ENCODE measurements around the gene CMTM3. TPM values are rescaled to one million over a fixed set of nuclear protein-coding genes. Genes with fewer than 3 reads are reported as not detected.
A peak's percentile ranks its signal among the peaks of the same experiment; 100 is the strongest.
"Not testable (repeated sequence)": the region's sequence is repeated elsewhere in the genome, so short reads cannot be mapped to it uniquely, and the experiment has no call there.

Gene CMTM3
- total and polyA plus RNA-seq, 8 donors = 0.79 to 20.8 (median 4.0) TPM

DNA sequence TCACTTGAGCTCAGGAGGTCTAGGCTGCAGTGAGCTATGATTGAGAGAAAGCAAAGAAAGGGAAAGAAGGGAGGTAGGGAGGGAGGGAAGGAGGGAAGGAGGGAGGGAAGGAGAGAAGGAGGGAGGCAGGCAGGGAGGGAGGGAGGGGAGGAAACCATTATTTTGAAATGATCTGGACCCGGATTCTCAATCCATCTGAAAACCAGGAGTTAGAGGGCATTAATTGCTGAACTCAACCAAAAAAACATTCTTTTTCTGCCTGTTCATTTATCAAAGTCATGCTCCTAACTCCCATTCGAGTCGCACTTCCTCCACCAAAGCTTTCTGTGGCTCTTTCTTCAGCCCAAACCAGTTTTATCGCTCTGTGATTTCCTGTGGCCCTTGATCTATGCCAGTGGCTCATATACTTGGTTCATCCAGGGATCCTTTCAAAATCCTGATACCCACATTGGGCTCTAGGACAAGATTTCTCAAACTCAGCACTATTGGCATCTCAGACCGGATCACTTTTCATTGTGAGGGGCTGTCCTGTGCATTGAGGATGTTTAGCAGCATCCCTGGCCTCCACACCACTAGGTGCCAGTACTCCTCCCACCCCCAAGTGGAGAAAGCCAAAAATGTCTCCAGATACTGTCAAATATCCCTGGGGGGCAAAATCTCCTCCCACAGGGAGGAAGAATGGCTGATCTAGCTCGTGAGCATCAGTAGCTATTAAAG lies 53.8 kb downstream of the CMTM3 start:
- Histone ChIP-seq H3K4me1 (peaks cover 0 to 18% (median 6%) of the 10 kb centered on the region in 3 donors), H3K9me3 (no peaks in the 10 kb centered on the region), H3K36me3 (no peaks in the 10 kb centered on the region), H3K27ac (no peak overlapping the region), H3K27me3 (no peaks in the 10 kb centered on the region), H3K4me3 (no peak overlapping the region)
- intact Hi-C loops (cut with DNase I) = no loop called here
- DNase-seq (no peak), ATAC-seq (no peak), FAIRE-seq (no peak)
- TF ChIP-seq, protein P1, sequence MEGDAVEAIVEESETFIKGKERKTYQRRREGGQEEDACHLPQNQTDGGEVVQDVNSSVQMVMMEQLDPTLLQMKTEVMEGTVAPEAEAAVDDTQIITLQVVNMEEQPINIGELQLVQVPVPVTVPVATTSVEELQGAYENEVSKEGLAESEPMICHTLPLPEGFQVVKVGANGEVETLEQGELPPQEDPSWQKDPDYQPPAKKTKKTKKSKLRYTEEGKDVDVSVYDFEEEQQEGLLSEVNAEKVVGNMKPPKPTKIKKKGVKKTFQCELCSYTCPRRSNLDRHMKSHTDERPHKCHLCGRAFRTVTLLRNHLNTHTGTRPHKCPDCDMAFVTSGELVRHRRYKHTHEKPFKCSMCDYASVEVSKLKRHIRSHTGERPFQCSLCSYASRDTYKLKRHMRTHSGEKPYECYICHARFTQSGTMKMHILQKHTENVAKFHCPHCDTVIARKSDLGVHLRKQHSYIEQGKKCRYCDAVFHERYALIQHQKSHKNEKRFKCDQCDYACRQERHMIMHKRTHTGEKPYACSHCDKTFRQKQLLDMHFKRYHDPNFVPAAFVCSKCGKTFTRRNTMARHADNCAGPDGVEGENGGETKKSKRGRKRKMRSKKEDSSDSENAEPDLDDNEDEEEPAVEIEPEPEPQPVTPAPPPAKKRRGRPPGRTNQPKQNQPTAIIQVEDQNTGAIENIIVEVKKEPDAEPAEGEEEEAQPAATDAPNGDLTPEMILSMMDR (IDR thresholded peaks at IDR 0.05) = no peak
- WGBS, 2 donors = 67 to 75% methylated on average over 6 of the region's 6 CpGs

DNA sequence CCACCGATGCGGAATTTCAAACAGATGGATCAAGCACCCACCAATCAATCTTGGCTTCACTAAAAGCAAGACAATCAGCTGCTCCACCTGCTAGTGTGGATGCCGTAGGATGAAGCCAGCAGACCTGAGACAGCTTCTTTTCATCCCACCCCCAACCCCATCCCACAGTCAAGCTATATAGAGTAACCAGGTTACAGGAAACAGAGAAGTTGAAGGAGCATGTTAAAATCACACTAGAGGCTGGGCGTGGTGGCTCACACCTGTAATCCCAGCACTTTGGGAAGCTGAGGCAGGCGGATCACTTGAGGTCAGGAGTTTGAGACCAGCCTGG lies 54.3 kb downstream of the CMTM3 start:
- no peak overlapping the region for H3K4me3 ChIP-seq
- ATAC-seq = no peak
- DNase-seq = no peak
- 97 to 99% methylated on average over 5 of the region's 5 CpGs for WGBS, 2 donors
- H3K27me3 ChIP-seq = no peaks in the 10 kb centered on the region
- H3K27ac ChIP-seq = no peak overlapping the region
- H3K4me1 ChIP-seq = peaks cover 0 to 18% (median 6%) of the 10 kb centered on the region in 3 donors
- no peaks in the 10 kb centered on the region for H3K36me3 ChIP-seq
- FAIRE-seq = no peak
- TF ChIP-seq, protein P1 (IDR thresholded peaks at IDR 0.05) = no peak
- intact Hi-C loops (cut with DNase I) = no loop called here
- no peaks in the 10 kb centered on the region for H3K9me3 ChIP-seq

DNA sequence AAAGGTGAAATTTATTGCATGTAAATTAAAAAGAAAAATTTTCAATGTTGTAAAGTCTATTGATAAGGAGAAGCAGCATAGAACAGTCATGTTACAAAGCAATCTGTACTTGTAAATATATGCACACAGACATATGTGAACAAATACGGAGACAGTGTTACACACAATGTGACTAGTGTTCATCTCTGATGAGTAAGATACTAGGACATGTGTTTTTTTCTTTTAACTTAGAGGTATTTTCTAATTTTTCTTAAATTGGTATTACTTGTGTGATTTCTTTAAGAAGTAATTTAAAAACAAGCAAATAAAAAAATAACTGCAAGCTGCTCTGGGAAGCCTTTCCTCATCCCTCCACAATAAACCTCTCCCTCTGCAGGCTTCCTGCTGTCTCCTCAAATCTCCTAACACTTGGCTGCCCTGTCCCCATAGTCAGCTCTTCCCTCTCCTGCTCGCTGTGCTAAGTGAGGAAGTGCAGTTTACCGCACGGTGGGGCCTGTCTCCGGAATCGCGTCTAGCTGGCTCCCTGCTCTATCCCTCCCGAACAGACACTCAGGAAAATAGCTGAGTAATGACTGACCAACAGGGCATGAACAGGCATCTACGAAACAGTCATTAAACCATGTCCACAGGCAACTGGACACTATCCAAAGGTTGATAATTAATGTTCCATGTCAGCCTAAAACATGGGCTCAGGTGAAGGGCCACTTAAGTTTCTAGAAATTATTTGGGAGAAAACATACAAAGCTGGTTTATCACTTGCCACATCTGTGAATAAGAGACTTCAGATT lies 56.1 kb downstream of the CMTM3 start:
- intact Hi-C loops (cut with DNase I) = no loop called here
- WGBS, 2 donors = 6 to 7% methylated on average over 9 of the region's 9 CpGs
- FAIRE-seq (no peak), ATAC-seq (peak; percentile 88 to 96 (median 95)), DNase-seq (peak in 4 of 6 donors; percentile 27 to 67 (median 53))
- peak overlapping the region in 2 of 4 donors; percentile 42 to 45 for H3K27ac ChIP-seq
- H3K4me1 ChIP-seq = peaks cover 0 to 18% (median 6%) of the 10 kb centered on the region in 3 donors
- H3K36me3 ChIP-seq = no peaks in the 10 kb centered on the region
- no peaks in the 10 kb centered on the region for H3K9me3 ChIP-seq
- TF ChIP-seq, protein P1 (IDR thresholded peaks at IDR 0.05) = no peak
- H3K4me3 ChIP-seq = no peak overlapping the region
- no peaks in the 10 kb centered on the region for H3K27me3 ChIP-seq

DNA sequence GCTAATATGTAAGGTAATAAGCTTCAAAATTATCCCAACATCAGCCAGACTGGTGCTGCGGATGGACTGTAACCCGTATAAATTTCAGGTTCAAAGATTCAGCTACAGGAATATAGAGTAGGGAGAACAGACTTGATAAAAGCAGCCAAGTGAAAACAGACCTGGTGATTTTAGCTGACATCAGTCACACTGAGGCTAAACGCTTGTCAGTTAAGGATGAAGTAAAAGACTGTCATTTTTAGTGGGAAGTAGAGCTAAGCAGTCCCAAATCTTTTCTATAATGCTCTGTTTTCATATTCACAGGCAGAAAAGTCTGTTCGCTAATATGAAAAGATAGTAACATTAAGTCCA lies 56.7 kb downstream of the CMTM3 start:
- peak overlapping the region in 2 of 4 donors; percentile 42 to 45 for H3K27ac ChIP-seq
- H3K4me3 ChIP-seq = no peak overlapping the region
- no peaks in the 10 kb centered on the region for H3K36me3 ChIP-seq
- intact Hi-C loops (cut with DNase I) = no loop called here
- FAIRE-seq (no peak), ATAC-seq (peak in 3 of 4 donors; percentile 12 to 17 (median 14)), DNase-seq (no peak)
- no peaks in the 10 kb centered on the region for H3K27me3 ChIP-seq
- H3K4me1 ChIP-seq = peaks cover 0 to 18% (median 6%) of the 10 kb centered on the region in 3 donors
- TF ChIP-seq, protein P1 (IDR thresholded peaks at IDR 0.05) = no peak
- 60 to 61% methylated on average over 4 of the region's 4 CpGs for WGBS, 2 donors
- H3K9me3 ChIP-seq = no peaks in the 10 kb centered on the region

DNA sequence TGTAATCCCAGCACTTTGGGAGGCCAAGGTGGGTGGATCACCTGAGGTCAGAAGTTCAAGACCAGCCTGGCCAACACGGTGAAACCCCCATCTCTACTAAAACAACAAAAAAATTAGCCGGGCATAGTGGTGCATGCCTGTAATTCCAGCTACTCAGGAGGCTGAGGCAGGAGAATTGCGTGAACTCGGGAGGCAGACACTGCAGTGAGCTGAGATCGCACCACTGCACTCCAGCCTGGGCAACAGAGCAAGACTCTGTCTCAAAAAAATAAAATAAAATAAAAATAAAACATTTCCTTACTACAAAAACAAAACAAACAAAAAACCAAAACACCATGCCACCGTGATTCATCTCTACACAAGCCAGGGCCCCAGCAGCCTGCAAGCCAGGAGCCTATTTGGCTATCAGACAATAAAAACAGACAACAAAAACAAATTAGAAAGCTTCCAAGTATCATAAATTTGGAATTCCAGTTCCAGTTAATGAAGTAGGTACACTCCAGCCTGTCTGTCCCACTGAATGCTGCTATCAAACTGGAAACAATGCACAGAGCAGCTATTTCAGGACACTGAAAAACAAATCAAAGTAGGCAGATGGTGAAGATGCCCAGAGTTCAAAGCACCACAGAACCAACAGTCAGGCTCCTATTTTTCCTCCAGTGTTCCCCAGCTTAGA lies 57.3 kb downstream of the CMTM3 start:
- H3K27ac ChIP-seq; intact Hi-C loops (cut with DNase I); H3K4me3 ChIP-seq; H3K9me3 ChIP-seq; ATAC-seq; H3K27me3 ChIP-seq; DNase-seq; H3K36me3 ChIP-seq; FAIRE-seq: not testable (repeated sequence)
- peaks cover 0 to 18% (median 6%) of the 10 kb centered on the region in 3 donors for H3K4me1 ChIP-seq
- WGBS, 2 donors = 73 to 77% methylated on average over 6 of the region's 6 CpGs
